ENCODE data around the gene CDCA5. TPM values are rescaled to one million over a fixed set of nuclear protein-coding genes. Genes with fewer than 3 reads are reported as not detected.

Gene CDCA5
- total RNA-seq, 2 experiments from 2014 or later: 0.77 to 0.84 TPM

DNA sequence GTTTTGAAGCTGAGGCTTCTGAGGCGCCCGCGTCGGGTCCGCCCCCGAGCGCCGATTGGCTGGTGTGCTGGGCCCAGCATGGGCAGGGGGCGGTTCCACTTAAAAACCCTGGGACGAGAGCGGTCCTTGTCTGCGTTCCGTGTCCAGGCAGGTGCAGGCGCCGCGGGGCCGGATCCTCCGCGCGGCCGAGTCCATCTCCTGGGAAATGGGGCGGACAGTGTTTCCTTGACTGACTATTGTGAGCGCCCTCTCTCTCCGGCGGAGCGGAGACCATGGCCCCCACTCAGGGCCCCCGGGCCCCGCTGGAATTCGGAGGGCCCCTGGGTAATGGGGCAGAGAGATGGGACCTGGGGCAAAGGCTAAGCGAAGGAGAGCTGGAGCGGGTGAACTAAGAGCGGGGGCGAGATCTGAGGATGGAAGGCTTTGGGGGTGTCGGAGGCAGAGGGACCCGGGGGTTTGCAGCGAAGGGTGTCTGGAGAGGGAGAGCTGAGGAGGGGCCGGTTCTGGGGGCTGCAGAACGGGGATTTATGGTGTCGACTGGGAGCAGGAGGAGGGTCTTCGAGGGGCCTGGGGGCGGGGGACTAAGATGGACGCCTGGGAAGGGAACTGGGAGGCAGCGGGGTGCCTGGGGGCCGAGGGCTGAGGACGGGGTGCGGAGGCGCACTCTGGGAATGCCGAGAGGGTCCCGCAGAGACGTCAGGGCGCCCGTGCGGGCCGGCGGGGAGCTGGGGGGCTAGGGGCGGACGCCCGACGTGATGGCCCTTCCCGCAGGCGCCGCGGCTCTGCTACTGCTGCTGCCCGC, 28.1 kb upstream of the CDCA5 start, which contains the start of gene TM7SF2:
TM7SF2 (plus strand) TSS at position 129 of the 802 bp plus-strand sequence; CDS start at position 273, 144 bp downstream.
- ChIA-PET POLR2A (interaction anchor here (0.6 to 6.5 kb wide), 17 partner anchors 9 to 460 kb away, joined by 3 to 91 read pairs (median 5); partner anchors contain the start of genes CDC42EP2, CDCA5, FAM89B and FAU), CTCF (interaction anchor here (1.3 to 4.1 kb wide), 7 partner anchors 10 to 98 kb away, joined by 3 to 58 read pairs (median 6); partner anchors contain the start of genes ARL2, CAPN1, FAU and MRPL49)
- H3K4me1 ChIP-seq (ENCODE audit: insufficient read depth, low read length): peaks cover 64% of the 10 kb centered on the region
- ATAC-seq (ENCODE audit: poor library complexity) (peak; percentile 75), DNase-seq (peak; percentile 88 to 98 (median 94))
- peak within 1 kb of the TSS; percentile 92 for H3K27ac Mint-ChIP-seq
- H3K9me3 Mint-ChIP-seq: no peaks in the 10 kb centered on the region
- H3K27me3 ChIP-seq (ENCODE audit: control insufficient read depth in 1 of 2, insufficient read depth in 2 of 2, low read length in 2 of 2): no peaks in the 10 kb centered on the region
- peak within 1 kb of the TSS; percentile 95 for H3K4me3 Mint-ChIP-seq
- peaks cover 32% of the 10 kb centered on the region for H3K36me3 ChIP-seq (ENCODE audit: insufficient read depth, low read length)
- TF ChIP-seq CTCF (IDR thresholded peaks at IDR 0.05): no peak
- intact Hi-C loops (cut with DNase I, micrococcal nuclease): loop anchor here (2.0 to 10.0 kb wide), 3 partner anchors 69 to 413 kb away; partner anchors contain the start of genes CAPN1 (in 1 of the 2), MAP4K2 (in 1 of the 2) and SCYL1 (in 1 of the 2)
- H3K4me1 Mint-ChIP-seq (ENCODE audit: low read depth): peaks cover 36% of the 10 kb centered on the region
- H3K27ac ChIP-seq (ENCODE audit: low read depth in 1 of 2, low read length in 2 of 2): peak within 1 kb of the TSS; percentile 62 to 68
- no peaks in the 10 kb centered on the region for H3K9me3 ChIP-seq (ENCODE audit: control insufficient read depth in 1 of 2, insufficient read depth in 1 of 2, low read length in 2 of 2)
- H3K27me3 Mint-ChIP-seq: no peaks in the 10 kb centered on the region
- peaks cover 30% of the 10 kb centered on the region for H3K36me3 Mint-ChIP-seq (ENCODE audit: low read depth)
- peak within 1 kb of the TSS; percentile 81 for H3K4me3 ChIP-seq (ENCODE audit: low read length)

GRCh38 chr11:65111159-65111743, 27.4 kb upstream of the CDCA5 start:
- H3K27ac ChIP-seq (ENCODE audit: low read depth in 1 of 2, low read length in 2 of 2): no peak overlapping the region
- Mint-ChIP-seq H3K27ac (peak overlapping the region; percentile 92), H3K4me3 (peak overlapping the region; percentile 95), H3K36me3 (ENCODE audit: low read depth) (peaks cover 32% of the 10 kb centered on the region), H3K9me3 (no peaks in the 10 kb centered on the region), H3K27me3 (no peaks in the 10 kb centered on the region), H3K4me1 (ENCODE audit: low read depth) (peaks cover 36% of the 10 kb centered on the region)
- no peaks in the 10 kb centered on the region for H3K9me3 ChIP-seq (ENCODE audit: control insufficient read depth in 1 of 2, insufficient read depth in 1 of 2, low read length in 2 of 2)
- peaks cover 57% of the 10 kb centered on the region for H3K4me1 ChIP-seq (ENCODE audit: insufficient read depth, low read length)
- ChIA-PET POLR2A (interaction anchor here (0.6 to 6.5 kb wide), 16 partner anchors 10 to 461 kb away, joined by 3 to 91 read pairs (median 6); partner anchors contain the start of genes ARL2, CDC42EP2, CDCA5 and FAM89B), CTCF (interaction anchor here (0.8 to 4.1 kb wide), 12 partner anchors 9 to 98 kb away, joined by 3 to 58 read pairs (median 10); partner anchors contain the start of genes ARL2, CAPN1, FAU and MRPL49)
- no peak for TF ChIP-seq CTCF (IDR thresholded peaks at IDR 0.05)
- peaks cover 35% of the 10 kb centered on the region for H3K36me3 ChIP-seq (ENCODE audit: insufficient read depth, low read length)
- H3K27me3 ChIP-seq (ENCODE audit: control insufficient read depth in 1 of 2, insufficient read depth in 2 of 2, low read length in 2 of 2): no peaks in the 10 kb centered on the region
- DNase-seq (no peak), ATAC-seq (ENCODE audit: poor library complexity) (no peak)
- intact Hi-C loops (cut with DNase I, micrococcal nuclease): loop anchor here in 1 of 2 experiments (5.0 to 10.0 kb wide), 2 partner anchors 309 to 414 kb away; partner anchors contain the start of genes MAP4K2 and SCYL1
- H3K4me3 ChIP-seq (ENCODE audit: low read length): peak overlapping the region; percentile 81

DNA sequence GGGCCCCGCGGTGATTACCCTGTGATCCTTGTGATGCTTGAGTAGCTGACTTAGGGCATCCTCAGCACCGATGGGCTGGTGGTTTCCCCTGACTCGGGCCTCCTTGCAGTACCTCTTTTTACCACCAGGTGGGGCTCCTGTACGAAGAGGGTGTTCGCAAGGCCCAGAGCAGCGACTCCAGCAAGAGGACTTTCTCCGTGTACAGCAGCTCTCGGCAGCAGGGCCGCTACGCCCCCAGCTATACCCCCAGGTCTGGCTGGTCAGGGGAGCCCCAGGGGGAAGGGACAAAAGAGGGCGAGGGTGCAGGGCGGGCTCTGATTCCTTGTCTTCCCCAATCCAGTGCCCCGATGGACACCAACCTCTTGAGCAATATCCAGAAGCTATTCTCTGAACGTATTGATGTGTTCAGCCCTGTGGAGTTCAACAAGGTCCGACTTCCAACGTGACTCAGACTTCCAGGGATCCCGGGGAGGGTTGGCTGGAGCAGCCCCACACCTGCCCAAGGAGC, 26.6 kb upstream of the CDCA5 start:
- no peaks in the 10 kb centered on the region for H3K27me3 Mint-ChIP-seq
- peaks cover 40% of the 10 kb centered on the region for H3K36me3 Mint-ChIP-seq (ENCODE audit: low read depth)
- Histone ChIP-seq H3K9me3 (ENCODE audit: control insufficient read depth in 1 of 2, insufficient read depth in 1 of 2, low read length in 2 of 2) (no peaks in the 10 kb centered on the region), H3K4me1 (ENCODE audit: insufficient read depth, low read length) (peaks cover 48% of the 10 kb centered on the region), H3K4me3 (ENCODE audit: low read length) (no peak overlapping the region), H3K36me3 (ENCODE audit: insufficient read depth, low read length) (peaks cover 35% of the 10 kb centered on the region), H3K27me3 (ENCODE audit: control insufficient read depth in 1 of 2, insufficient read depth in 2 of 2, low read length in 2 of 2) (no peaks in the 10 kb centered on the region), H3K27ac (ENCODE audit: low read depth in 1 of 2, low read length in 2 of 2) (peak overlapping the region; percentile 33 to 53)
- CTCF ChIA-PET: interaction anchor here (0.7 to 4.1 kb wide), 18 partner anchors 9 to 250 kb away, joined by 3 to 58 read pairs (median 4); partner anchors contain the start of genes ARL2, FAU, MRPL49 and VPS51
- intact Hi-C loops (cut with DNase I, micrococcal nuclease): loop anchor here (1.0 to 10.0 kb wide), 5 partner anchors 8 to 414 kb away; partner anchors contain the start of genes VPS51 (in 2 of the 2), CAPN1 (in 1 of the 2), MAP4K2 (in 1 of the 2) and SCYL1 (in 1 of the 2)
- peak; percentile 94 for TF ChIP-seq CTCF (IDR thresholded peaks at IDR 0.05)
- ATAC-seq (ENCODE audit: poor library complexity): peak; percentile 58
- H3K4me1 Mint-ChIP-seq (ENCODE audit: low read depth): peaks cover 36% of the 10 kb centered on the region
- H3K9me3 Mint-ChIP-seq: no peaks in the 10 kb centered on the region
- peak overlapping the region; percentile 92 for H3K27ac Mint-ChIP-seq
- POLR2A ChIA-PET: interaction anchor here (0.8 to 6.5 kb wide), 6 partner anchors 11 to 366 kb away, joined by 3 to 91 read pairs (median 29); partner anchors contain the start of genes ARL2, FAU, MRPL49 and RASGRP2
- H3K4me3 Mint-ChIP-seq: peak overlapping the region; percentile 32
- peak; percentile 90 to 99 (median 95) for DNase-seq

All from CD4-positive, alpha-beta T cell (primary cell).